ENCODE measurements around the gene ITGA3.

Gene ITGA3

GRCh38 chr17:50095626-50096037 lies 39.7 kb downstream of the ITGA3 start:
- DNase-seq, result no peak

- no peak for DNase-seq
These were observed 40.2 kb downstream of the ITGA3 start for GRCh38 chr17:50096092-50096491.

GRCh38 chr17:50096758-50097157 lies 40.8 kb downstream of the ITGA3 start:
- DNase-seq, result no peak

GRCh38 chr17:50097455-50097854 lies 41.5 kb downstream of the ITGA3 start:
- no peak for DNase-seq

GRCh38 chr17:50097926-50098325 lies 42.0 kb downstream of the ITGA3 start:
- DNase-seq, result no peak

- no peak for DNase-seq
These were observed 42.7 kb downstream of the ITGA3 start for GRCh38 chr17:50098583-50098982.

- DNase-seq, result no peak
These were observed 43.1 kb downstream of the ITGA3 start for GRCh38 chr17:50099003-50099402.

GRCh38 chr17:50100480-50100883 lies 44.6 kb downstream of the ITGA3 start:
- no peak for DNase-seq

- no peak for DNase-seq
These were observed 45.0 kb downstream of the ITGA3 start for GRCh38 chr17:50100921-50101345.

GRCh38 chr17:50101346-50102163 lies 45.6 kb downstream of the ITGA3 start:
- DNase-seq, result no peak

- DNase-seq, result no peak
These were observed 46.5 kb downstream of the ITGA3 start for GRCh38 chr17:50102164-50102991.

GRCh38 chr17:50103252-50103651 lies 47.3 kb downstream of the ITGA3 start:
- no peak for DNase-seq

GRCh38 chr17:50103941-50104340 lies 48.0 kb downstream of the ITGA3 start:
- DNase-seq, result no peak

- DNase-seq, result no peak
These were observed 49.9 kb downstream of the ITGA3 start for GRCh38 chr17:50105811-50106210.

GRCh38 chr17:50106393-50107131 lies 50.7 kb downstream of the ITGA3 start:
- DNase-seq, result no peak

- DNase-seq, result no peak
These were observed 52.0 kb downstream of the ITGA3 start for GRCh38 chr17:50107790-50108414.

- DNase-seq, result no peak
These were observed 52.6 kb downstream of the ITGA3 start for GRCh38 chr17:50108556-50108955.

- DNase-seq, result no peak
These were observed 53.3 kb downstream of the ITGA3 start for GRCh38 chr17:50109207-50109606.

- no peak for DNase-seq
These were observed 53.9 kb downstream of the ITGA3 start for GRCh38 chr17:50109785-50110184.

GRCh38 chr17:50110591-50111349 lies 54.9 kb downstream of the ITGA3 start:
- no peak for DNase-seq

- no peak for DNase-seq
These were observed 56.1 kb downstream of the ITGA3 start for GRCh38 chr17:50111673-50112655.

Data from GF-D8 (cell line).